Liver (tissue), 3 donors: ENCODE results near the gene SOSTDC1.

ENCODE experiments used
- FOXA1 ChIP-seq: IDR thresholded peaks from 2 replicates; pipeline ENCODE4 v1.6.1; 2016; ENCODE audit warnings: antibody characterized with exemption
- GABPA ChIP-seq, 2 donors: IDR thresholded peaks in 1 of 2; conservative IDR thresholded peaks in 1 of 2; 2 replicates each; pipeline ENCODE4 v1.6.1; 2016; ENCODE audit warnings: antibody characterized with exemption in 2 of 2, mild to moderate bottlenecking in 1 of 2, moderate library complexity in 1 of 2
- HNF4G ChIP-seq: IDR thresholded peaks from 2 replicates; pipeline ENCODE4 v1.6.1; 2016; ENCODE audit warnings: antibody characterized with exemption
- RAD21 ChIP-seq, 2 donors: IDR thresholded peaks; 2 replicates each; pipeline ENCODE4 v1.6.1; 2016; ENCODE audit warnings: antibody characterized with exemption in 2 of 2, mild to moderate bottlenecking in 2 of 2
- SP1 ChIP-seq: IDR thresholded peaks from 2 replicates; pipeline ENCODE4 v1.6.1; 2018; ENCODE audit warnings: antibody characterized with exemption, mild to moderate bottlenecking
- TF ChIP-seq, protein P1 (sequence below): IDR thresholded peaks from 2 replicates; pipeline ENCODE4 v1.6.1; 2016; ENCODE audit warnings: antibody characterized with exemption, mild to moderate bottlenecking
- TF ChIP-seq, protein P2 (sequence below): fragments of 150-350 bp; IDR thresholded peaks from 2 replicates; pipeline ENCODE4 v1.5.1; 2017; ENCODE audit warnings: improper control_type of control experiment, low read depth, low read length; ENCODE audit not compliant: missing input control
- TF ChIP-seq, protein P3 (sequence below): IDR thresholded peaks from 2 replicates; pipeline ENCODE4 v1.6.1; 2016; ENCODE audit warnings: antibody characterized with exemption
- donor health status: healthy.
- donor health status: healthy.

DNA sequence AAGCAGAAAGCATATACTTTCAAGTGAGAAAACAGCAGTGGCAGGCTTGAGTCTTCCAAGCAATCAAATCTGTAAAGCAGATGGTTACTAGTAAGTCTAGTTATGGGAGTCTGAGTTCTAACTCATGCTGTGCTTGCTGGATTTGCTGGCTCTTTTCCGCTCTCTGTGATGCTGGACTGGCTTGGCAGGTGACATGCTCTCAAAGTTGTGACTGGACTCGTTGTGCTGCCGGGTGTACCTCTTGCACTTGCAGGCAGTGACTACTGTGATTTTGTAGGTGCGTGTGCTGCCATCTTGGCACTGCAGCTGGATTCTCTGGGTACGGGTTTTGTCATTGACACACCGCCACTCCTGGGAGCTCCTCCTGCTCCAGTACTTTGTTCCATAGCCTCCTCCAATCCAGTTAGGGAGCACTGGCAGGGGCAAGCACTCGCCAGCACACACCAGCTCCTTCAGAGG, 3.1 kb downstream of the SOSTDC1 start:
- TF ChIP-seq, protein P1, sequence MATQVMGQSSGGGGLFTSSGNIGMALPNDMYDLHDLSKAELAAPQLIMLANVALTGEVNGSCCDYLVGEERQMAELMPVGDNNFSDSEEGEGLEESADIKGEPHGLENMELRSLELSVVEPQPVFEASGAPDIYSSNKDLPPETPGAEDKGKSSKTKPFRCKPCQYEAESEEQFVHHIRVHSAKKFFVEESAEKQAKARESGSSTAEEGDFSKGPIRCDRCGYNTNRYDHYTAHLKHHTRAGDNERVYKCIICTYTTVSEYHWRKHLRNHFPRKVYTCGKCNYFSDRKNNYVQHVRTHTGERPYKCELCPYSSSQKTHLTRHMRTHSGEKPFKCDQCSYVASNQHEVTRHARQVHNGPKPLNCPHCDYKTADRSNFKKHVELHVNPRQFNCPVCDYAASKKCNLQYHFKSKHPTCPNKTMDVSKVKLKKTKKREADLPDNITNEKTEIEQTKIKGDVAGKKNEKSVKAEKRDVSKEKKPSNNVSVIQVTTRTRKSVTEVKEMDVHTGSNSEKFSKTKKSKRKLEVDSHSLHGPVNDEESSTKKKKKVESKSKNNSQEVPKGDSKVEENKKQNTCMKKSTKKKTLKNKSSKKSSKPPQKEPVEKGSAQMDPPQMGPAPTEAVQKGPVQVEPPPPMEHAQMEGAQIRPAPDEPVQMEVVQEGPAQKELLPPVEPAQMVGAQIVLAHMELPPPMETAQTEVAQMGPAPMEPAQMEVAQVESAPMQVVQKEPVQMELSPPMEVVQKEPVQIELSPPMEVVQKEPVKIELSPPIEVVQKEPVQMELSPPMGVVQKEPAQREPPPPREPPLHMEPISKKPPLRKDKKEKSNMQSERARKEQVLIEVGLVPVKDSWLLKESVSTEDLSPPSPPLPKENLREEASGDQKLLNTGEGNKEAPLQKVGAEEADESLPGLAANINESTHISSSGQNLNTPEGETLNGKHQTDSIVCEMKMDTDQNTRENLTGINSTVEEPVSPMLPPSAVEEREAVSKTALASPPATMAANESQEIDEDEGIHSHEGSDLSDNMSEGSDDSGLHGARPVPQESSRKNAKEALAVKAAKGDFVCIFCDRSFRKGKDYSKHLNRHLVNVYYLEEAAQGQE = no peak
- TF ChIP-seq HNF4G = no peak
- TF ChIP-seq, protein P2, sequence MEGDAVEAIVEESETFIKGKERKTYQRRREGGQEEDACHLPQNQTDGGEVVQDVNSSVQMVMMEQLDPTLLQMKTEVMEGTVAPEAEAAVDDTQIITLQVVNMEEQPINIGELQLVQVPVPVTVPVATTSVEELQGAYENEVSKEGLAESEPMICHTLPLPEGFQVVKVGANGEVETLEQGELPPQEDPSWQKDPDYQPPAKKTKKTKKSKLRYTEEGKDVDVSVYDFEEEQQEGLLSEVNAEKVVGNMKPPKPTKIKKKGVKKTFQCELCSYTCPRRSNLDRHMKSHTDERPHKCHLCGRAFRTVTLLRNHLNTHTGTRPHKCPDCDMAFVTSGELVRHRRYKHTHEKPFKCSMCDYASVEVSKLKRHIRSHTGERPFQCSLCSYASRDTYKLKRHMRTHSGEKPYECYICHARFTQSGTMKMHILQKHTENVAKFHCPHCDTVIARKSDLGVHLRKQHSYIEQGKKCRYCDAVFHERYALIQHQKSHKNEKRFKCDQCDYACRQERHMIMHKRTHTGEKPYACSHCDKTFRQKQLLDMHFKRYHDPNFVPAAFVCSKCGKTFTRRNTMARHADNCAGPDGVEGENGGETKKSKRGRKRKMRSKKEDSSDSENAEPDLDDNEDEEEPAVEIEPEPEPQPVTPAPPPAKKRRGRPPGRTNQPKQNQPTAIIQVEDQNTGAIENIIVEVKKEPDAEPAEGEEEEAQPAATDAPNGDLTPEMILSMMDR = no peak
- no peak for TF ChIP-seq RAD21 (IDR thresholded peaks at IDR 0.05)
- TF ChIP-seq SP1 = no peak
- TF ChIP-seq FOXA1 = no peak
- TF ChIP-seq, protein P3, sequence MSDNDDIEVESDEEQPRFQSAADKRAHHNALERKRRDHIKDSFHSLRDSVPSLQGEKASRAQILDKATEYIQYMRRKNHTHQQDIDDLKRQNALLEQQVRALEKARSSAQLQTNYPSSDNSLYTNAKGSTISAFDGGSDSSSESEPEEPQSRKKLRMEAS = no peak
- no peak for TF ChIP-seq GABPA (IDR thresholded peaks at IDR 0.05 in 1 of 2, conservative IDR thresholded peaks at IDR 0.05 in 1 of 2)
